B cell (primary cell): Measurements from ENCODE around the gene HES4. TPM values are rescaled to one million over a fixed set of nuclear protein-coding genes. Genes with fewer than 3 reads are reported as not detected.

ENCODE experiments used
- ATAC-seq: fragments of 200-7000 bp; cut with Tn5 transposase; one replicate; pipeline ENCODE4 v1.10.0; 2021; ENCODE audit warnings: low read depth, mild to moderate bottlenecking, moderate number of reproducible peaks, moderate library complexity
- CTCF ChIA-PET: fragments of 350-600 bp; sonication (Branson Sonifier 250); formaldehyde crosslinking; loops from one replicate; lab custom pipeline; 2021; ENCODE audit warnings: antibody characterized with exemption, inconsistent platforms; lab: Charles Lee
- POLR2A ChIA-PET: fragments of 350-600 bp; sonication (Branson Sonifier 250); formaldehyde crosslinking; loops from one replicate; lab custom pipeline; 2021; ENCODE audit warnings: antibody characterized with exemption; lab: Charles Lee
- DNase-seq: peaks from one replicate; pipeline ENCODE4 v3.0.0; 2013
- H2AFZ ChIP-seq: 2 replicates; pipeline ENCODE4 v1.6.1; 2012; ENCODE audit warnings: mild to moderate bottlenecking, low read depth, low read length; ENCODE audit not compliant: insufficient read depth, poor library complexity, severe bottlenecking
- H3K27ac ChIP-seq, 2 donors: 1 replicate in 1 of 2; 2 replicates in 1 of 2; pipeline ENCODE4 v1.5.1; 2012 to 2013; ENCODE audit warnings: low read length in 2 of 2, mild to moderate bottlenecking in 2 of 2, moderate library complexity in 1 of 2
- H3K27me3 ChIP-seq, 4 experiments: fragments of 200-600 bp in 1 of 4; sonication (generic) in 1 of 4; replicated peaks in 1 of 4; 1 replicate in 2 of 4; 2 replicates in 2 of 4; pipeline versions ENCODE4 v1.6.1 to v1.7.0; 2013 to 2016; ENCODE audit warnings: low read length in 3 of 4, mild to moderate bottlenecking in 2 of 4, mixed read lengths in 1 of 4, moderate library complexity in 1 of 4; ENCODE audit not compliant: insufficient read depth in 4 of 4, control insufficient read depth in 3 of 4; ENCODE audit errors: control extremely low read depth in 1 of 4
- H3K36me3 ChIP-seq, 2 experiments: replicated peaks in 1 of 2; 1 replicate in 1 of 2; 2 replicates in 1 of 2; pipeline versions ENCODE4 v1.6.1 to v1.7.1; 2013; ENCODE audit warnings: low read length in 1 of 2; ENCODE audit not compliant: insufficient read depth in 2 of 2, control insufficient read depth in 1 of 2; ENCODE audit errors: control extremely low read depth in 1 of 2, extremely low read depth in 1 of 2
- H3K4me1 ChIP-seq, 2 donors: fragments of 200-600 bp in 1 of 2; sonication (generic) in 1 of 2; 1 replicate in 1 of 2; 2 replicates in 1 of 2; pipeline versions ENCODE4 v1.5.1 to v1.6.1; 2013 to 2017; ENCODE audit warnings: low read length in 2 of 2; ENCODE audit not compliant: control insufficient read depth in 2 of 2, insufficient read depth in 2 of 2
- H3K4me2 ChIP-seq: replicated peaks from 2 replicates; pipeline ENCODE3; 2012; ENCODE audit warnings: mild to moderate bottlenecking, low read depth, low read length; ENCODE audit not compliant: poor library complexity, severe bottlenecking
- H3K4me3 ChIP-seq, 5 experiments: fragments of 200-600 bp in 1 of 5; sonication (generic) in 1 of 5; 1 replicate in 3 of 5; 2 replicates in 2 of 5; pipeline versions ENCODE4 v1.5.1 to v1.7.0; 2011 to 2016; ENCODE audit warnings: low read length in 4 of 5, mild to moderate bottlenecking in 4 of 5, low read depth in 2 of 5, control low read depth in 1 of 5, moderate library complexity in 1 of 5; ENCODE audit not compliant: insufficient read depth in 1 of 5; ENCODE audit errors: control extremely low read depth in 1 of 5, extremely low read depth in 1 of 5
- H3K79me2 ChIP-seq: fragments of 200-600 bp; sonication (generic); one replicate; pipeline ENCODE4 v1.6.0; 2016; ENCODE audit warnings: low read length; ENCODE audit not compliant: control insufficient read depth, insufficient read depth
- H3K9ac ChIP-seq: fragments of 200-600 bp; sonication (generic); 2 replicates; pipeline ENCODE4 v1.6.1; 2017; ENCODE audit warnings: mild to moderate bottlenecking, low read length, moderate library complexity
- H3K9me3 ChIP-seq, 3 donors: one replicate each; pipeline versions ENCODE4 v1.6.1 to v1.7.1; 2013; ENCODE audit warnings: low read length in 2 of 3; ENCODE audit not compliant: control insufficient read depth in 2 of 3, insufficient read depth in 1 of 3; ENCODE audit errors: control extremely low read depth in 1 of 3
- H4K20me1 ChIP-seq: 2 replicates; pipeline ENCODE4 v1.6.0; 2012; ENCODE audit warnings: mild to moderate bottlenecking, low read length; ENCODE audit not compliant: insufficient read depth, control insufficient read depth, poor library complexity, severe bottlenecking
- H3K27ac Mint-ChIP-seq: one replicate; pipeline ENCODE4 v1.8.0; 2021; ENCODE audit warnings: mixed read lengths
- H3K27me3 Mint-ChIP-seq: one replicate; pipeline ENCODE4 v1.8.0; 2021; ENCODE audit warnings: mixed read lengths
- H3K4me1 Mint-ChIP-seq: one replicate; pipeline ENCODE4 v1.8.0; 2021; ENCODE audit warnings: mixed read lengths
- H3K4me3 Mint-ChIP-seq: one replicate; pipeline ENCODE4 v1.8.0; 2021; ENCODE audit warnings: mixed read lengths
- H3K9me3 Mint-ChIP-seq: one replicate; pipeline ENCODE4 v1.8.0; 2022; ENCODE audit warnings: mixed read lengths; ENCODE audit not compliant: insufficient read depth
- EZH2 ChIP-seq: IDR thresholded peaks from 2 replicates; pipeline ENCODE4 v1.6.1; 2012; ENCODE audit warnings: borderline replicate concordance, low read depth, mild to moderate bottlenecking, moderate library complexity, low read length; ENCODE audit not compliant: insufficient read depth, poor library complexity, severe bottlenecking
- WGBS: methylation state at CpG from one replicate; pipeline ENCODE4 v1.1.5; 2013; ENCODE audit warnings: missing lambda C conversion rate; ENCODE audit not compliant: insufficient coverage; 5-methylcytosine and 5-hydroxymethylcytosine counted together
- intact Hi-C: fragments of 100-400 bp; cut with micrococcal nuclease; formaldehyde crosslinking; loops from one replicate; pipeline ENCODE4 v1.10.0; 2022
- polyA plus RNA-seq: library from polyadenylated mRNA; depleted of rRNA; stranded (reverse); fragments of >200 nt; gene quantifications from 2 replicates; pipeline ENCODE4 v1.2.3, GENCODE V29; 2012
- total RNA-seq, 2 donors: library from RNA; stranded (reverse); fragments of 120-200 nt in 1 of 2; gene quantifications; 1 replicate in 1 of 2; 2 replicates in 1 of 2; pipeline versions ENCODE4 v1.2.3 to v1.2.4, GENCODE V29; 2013 to 2022
- TF ChIP-seq, protein P1 (sequence below): fragments of 200-600 bp; IDR thresholded peaks from one replicate; pipeline ENCODE4 v1.8.0; 2022; ENCODE audit warnings: antibody characterized with exemption, mild to moderate bottlenecking

Gene HES4
- total and polyA plus RNA-seq, 2 donors (not counting 1 experiment from before 2014, with no cell fraction given) = 3.2 to 4.5 TPM

DNA sequence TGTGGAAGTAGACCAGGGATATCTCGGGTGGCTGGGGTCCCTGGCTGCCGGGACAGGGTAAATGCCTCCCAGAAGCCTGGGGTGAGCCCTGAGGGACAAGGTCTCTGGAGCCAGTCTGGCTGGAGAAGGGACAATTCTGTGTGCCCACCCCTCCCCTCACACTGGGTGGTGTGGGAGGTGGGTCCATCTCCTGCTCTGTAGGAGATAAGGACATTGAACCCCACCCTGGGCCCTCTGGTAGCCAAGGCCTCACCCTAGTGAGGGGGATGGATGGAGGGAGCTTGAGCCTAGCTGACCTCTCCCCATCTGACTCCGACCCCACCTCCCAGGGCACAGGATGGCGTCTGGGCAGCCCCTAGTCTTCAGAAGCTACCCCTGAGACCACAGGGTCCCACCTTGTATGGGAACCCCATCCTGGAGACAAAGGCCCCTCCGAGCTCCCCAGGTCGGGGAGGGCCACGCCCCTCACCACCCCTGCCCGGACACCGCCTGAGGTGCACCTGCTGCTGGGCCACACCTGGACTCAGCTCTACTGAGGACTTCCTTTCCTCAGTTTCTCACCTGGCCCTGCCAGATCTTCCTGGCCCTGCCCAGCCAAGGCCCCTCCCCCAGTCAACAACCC lies 24.4 kb upstream of the HES4 start:
- DNase-seq (no peak), ATAC-seq (no peak)
- H3K36me3 ChIP-seq = no peaks in the 10 kb centered on the region
- no peak overlapping the region for H3K4me2 ChIP-seq
- no peaks in the 10 kb centered on the region for H4K20me1 ChIP-seq
- H3K79me2 ChIP-seq = no peaks in the 10 kb centered on the region
- no peak overlapping the region for H2AFZ ChIP-seq
- no peak overlapping the region for H3K4me3 ChIP-seq
- TF ChIP-seq, protein P1, sequence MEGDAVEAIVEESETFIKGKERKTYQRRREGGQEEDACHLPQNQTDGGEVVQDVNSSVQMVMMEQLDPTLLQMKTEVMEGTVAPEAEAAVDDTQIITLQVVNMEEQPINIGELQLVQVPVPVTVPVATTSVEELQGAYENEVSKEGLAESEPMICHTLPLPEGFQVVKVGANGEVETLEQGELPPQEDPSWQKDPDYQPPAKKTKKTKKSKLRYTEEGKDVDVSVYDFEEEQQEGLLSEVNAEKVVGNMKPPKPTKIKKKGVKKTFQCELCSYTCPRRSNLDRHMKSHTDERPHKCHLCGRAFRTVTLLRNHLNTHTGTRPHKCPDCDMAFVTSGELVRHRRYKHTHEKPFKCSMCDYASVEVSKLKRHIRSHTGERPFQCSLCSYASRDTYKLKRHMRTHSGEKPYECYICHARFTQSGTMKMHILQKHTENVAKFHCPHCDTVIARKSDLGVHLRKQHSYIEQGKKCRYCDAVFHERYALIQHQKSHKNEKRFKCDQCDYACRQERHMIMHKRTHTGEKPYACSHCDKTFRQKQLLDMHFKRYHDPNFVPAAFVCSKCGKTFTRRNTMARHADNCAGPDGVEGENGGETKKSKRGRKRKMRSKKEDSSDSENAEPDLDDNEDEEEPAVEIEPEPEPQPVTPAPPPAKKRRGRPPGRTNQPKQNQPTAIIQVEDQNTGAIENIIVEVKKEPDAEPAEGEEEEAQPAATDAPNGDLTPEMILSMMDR = no peak
- no peak for TF ChIP-seq EZH2
- H3K4me3 Mint-ChIP-seq = no peak overlapping the region
- no peak overlapping the region for H3K27ac ChIP-seq
- H3K4me1 Mint-ChIP-seq = peaks cover 1% of the 10 kb centered on the region
- peaks cover 0 to 22% (median 6%) of the 10 kb centered on the region in 4 experiments for H3K27me3 ChIP-seq
- H3K27me3 Mint-ChIP-seq = no peaks in the 10 kb centered on the region
- ChIA-PET POLR2A (interaction anchor here (0.6 kb wide), 1 partner anchor 45 kb away, joined by 3 read pairs; no protein-coding TSS in a partner anchor), CTCF (interaction anchor here (1.5 kb wide), 1 partner anchor 39 kb away, joined by 5 read pairs; no protein-coding TSS in a partner anchor)
- peaks cover 6 to 14% of the 10 kb centered on the region in 2 donors for H3K4me1 ChIP-seq
- no peak overlapping the region for H3K9ac ChIP-seq
- no peaks in the 10 kb centered on the region for H3K9me3 Mint-ChIP-seq
- WGBS = 75% methylated on average over 8 of the region's 9 CpGs
- H3K27ac Mint-ChIP-seq = no peak overlapping the region
- no peaks in the 10 kb centered on the region for H3K9me3 ChIP-seq
- intact Hi-C loops = no loop called here

DNA sequence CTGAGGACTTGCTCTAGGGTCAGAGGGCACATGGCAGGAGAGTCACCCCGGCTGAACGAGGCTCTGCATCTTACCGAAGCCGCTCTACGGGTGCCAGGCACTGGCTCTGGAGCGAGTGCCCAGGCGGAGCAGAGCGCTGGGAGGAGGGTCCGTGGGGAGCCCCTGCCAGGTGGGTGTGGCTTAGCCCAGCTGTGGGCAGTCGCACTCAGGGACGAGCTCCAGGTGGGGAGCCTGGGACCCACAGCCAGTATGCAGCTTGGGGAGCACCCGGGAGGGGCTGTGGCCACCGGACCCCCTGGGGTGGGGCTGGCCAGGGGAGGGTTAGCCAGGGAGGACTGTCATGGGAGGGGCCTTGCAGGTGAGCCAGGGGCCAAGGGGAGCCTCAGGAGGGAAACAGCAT lies 23.8 kb upstream of the HES4 start:
- Histone ChIP-seq H3K4me1 (peaks cover 9 to 20% of the 10 kb centered on the region in 2 donors), H3K79me2 (no peaks in the 10 kb centered on the region), H4K20me1 (no peaks in the 10 kb centered on the region), H3K36me3 (no peaks in the 10 kb centered on the region), H2AFZ (no peak overlapping the region), H3K4me3 (no peak overlapping the region), H3K27ac (no peak overlapping the region), H3K9ac (no peak overlapping the region), H3K27me3 (peaks cover 0 to 22% (median 6%) of the 10 kb centered on the region in 4 experiments), H3K4me2 (no peak overlapping the region), H3K9me3 (no peaks in the 10 kb centered on the region)
- TF ChIP-seq EZH2 = no peak
- TF ChIP-seq, protein P1 = no peak
- WGBS = 73% methylated on average over 13 of the region's 13 CpGs
- Mint-ChIP-seq H3K9me3 (no peaks in the 10 kb centered on the region), H3K27ac (no peak overlapping the region), H3K27me3 (no peaks in the 10 kb centered on the region), H3K4me3 (no peak overlapping the region), H3K4me1 (peaks cover 4% of the 10 kb centered on the region)
- DNase-seq = no peak
- intact Hi-C loops = no loop called here
- ATAC-seq = no peak
- CTCF ChIA-PET = interaction anchor here (1.5 kb wide), 1 partner anchor 40 kb away, joined by 5 read pairs; no protein-coding TSS in a partner anchor
- POLR2A ChIA-PET = no interaction called here
